ENCODE data around the gene NT5E.

Gene NT5E

GRCh38 chr6:85452441-85452881, 2.6 kb downstream of the NT5E start:
- no peaks in the 10 kb centered on the region for H3K27me3 ChIP-seq
- peak overlapping the region in 8 of 10 experiments; percentile 24 to 76 (median 73); a peak in 14 of 20 replicates for H3K4me3 ChIP-seq
- no peaks in the 10 kb centered on the region for H3K9me3 ChIP-seq (replicated peaks in 1 of 11)
- peak overlapping the region in 7 of 11 experiments; percentile 27 to 86 (median 82); a peak in 13 of 22 replicates for H3K27ac ChIP-seq
- H3K9ac ChIP-seq = peak overlapping the region in 8 of 11 experiments; percentile 32 to 88 (median 86); a peak in 13 of 22 replicates
- H4K20me1 ChIP-seq = no peaks in the 10 kb centered on the region
- peak overlapping the region; percentile 75 to 88 (median 84) for H3K4me2 ChIP-seq
- H3K36me3 ChIP-seq = no peaks in the 10 kb centered on the region; a peak in 1 of 22 replicates
- TF ChIP-seq Cebpa-rat (IDR thresholded peaks at IDR 0.05) = no peak
- peaks cover 33 to 53% (median 43%) of the 10 kb centered on the region in 10 experiments for H3K4me1 ChIP-seq

- H3K27ac ChIP-seq = peak overlapping the region in 7 of 11 experiments; percentile 18 to 86 (median 82); a peak in 9 of 22 replicates
- peak overlapping the region; percentile 75 to 88 (median 84) for H3K4me2 ChIP-seq
- no peak for TF ChIP-seq Cebpa-rat (IDR thresholded peaks at IDR 0.05)
- H4K20me1 ChIP-seq = no peaks in the 10 kb centered on the region
- H3K27me3 ChIP-seq = no peaks in the 10 kb centered on the region
- no peaks in the 10 kb centered on the region; a peak in 1 of 22 replicates for H3K36me3 ChIP-seq
- H3K9me3 ChIP-seq (replicated peaks in 1 of 11) = no peaks in the 10 kb centered on the region
- peak overlapping the region in 8 of 11 experiments; percentile 32 to 88 (median 84); a peak in 13 of 22 replicates for H3K9ac ChIP-seq
- H3K4me1 ChIP-seq = peaks cover 38 to 59% (median 48%) of the 10 kb centered on the region in 10 experiments
- H3K4me3 ChIP-seq = peak overlapping the region in 8 of 10 experiments; percentile 24 to 76 (median 73); a peak in 13 of 20 replicates
Observed at GRCh38 chr6:85453052-85453451, 3.2 kb downstream of the NT5E start.

- no peak for TF ChIP-seq Cebpa-rat (IDR thresholded peaks at IDR 0.05)
- Histone ChIP-seq H3K27me3 (no peaks in the 10 kb centered on the region), H4K20me1 (no peaks in the 10 kb centered on the region), H3K4me2 (peak overlapping the region in 10 of 11 experiments; percentile 75 to 86 (median 84); a peak in 20 of 22 replicates), H3K4me1 (peaks cover 43 to 62% (median 53%) of the 10 kb centered on the region in 10 experiments), H3K4me3 (peak overlapping the region in 5 of 10 experiments; percentile 71 to 76 (median 73); a peak in 5 of 20 replicates), H3K36me3 (no peaks in the 10 kb centered on the region; a peak in 1 of 22 replicates), H3K9me3 (replicated peaks in 1 of 11) (no peaks in the 10 kb centered on the region), H3K27ac (peak overlapping the region in 7 of 11 experiments; percentile 18 to 86 (median 82); a peak in 9 of 22 replicates), H3K9ac (peak overlapping the region in 7 of 11 experiments; percentile 32 to 88 (median 83); a peak in 8 of 22 replicates)
Observed at GRCh38 chr6:85453490-85453889, 3.6 kb downstream of the NT5E start.

- no peaks in the 10 kb centered on the region for H3K27me3 ChIP-seq
- peaks cover 60 to 77% (median 67%) of the 10 kb centered on the region in 10 experiments for H3K4me1 ChIP-seq
Observed at GRCh38 chr6:85455471-85456026, 5.7 kb downstream of the NT5E start.

GRCh38 chr6:85456782-85457181, 6.9 kb downstream of the NT5E start:
- no peak for TF ChIP-seq Cebpa-rat (IDR thresholded peaks at IDR 0.05)
- Histone ChIP-seq H3K4me2 (peak overlapping the region in 8 of 11 experiments; percentile 10 to 83 (median 75); a peak in 9 of 22 replicates), H4K20me1 (no peaks in the 10 kb centered on the region), H3K36me3 (no peaks in the 10 kb centered on the region; a peak in 1 of 22 replicates), H3K4me1 (peaks cover 60 to 86% (median 76%) of the 10 kb centered on the region in 10 experiments), H3K4me3 (no peak overlapping the region), H3K27ac (peak overlapping the region in 5 of 11 experiments; percentile 26 to 96 (median 93); a peak in 4 of 22 replicates), H3K9me3 (replicated peaks in 1 of 11) (no peaks in the 10 kb centered on the region), H3K9ac (no peak overlapping the region), H3K27me3 (no peaks in the 10 kb centered on the region)

More at GRCh38 chr6:85455471-85456026, 5.7 kb downstream of the NT5E start:
- H3K4me2 ChIP-seq = peak overlapping the region in 2 of 11 experiments; percentile 8 to 9; a peak in 2 of 22 replicates
- H3K9ac ChIP-seq = no peak overlapping the region
- no peaks in the 10 kb centered on the region; a peak in 1 of 22 replicates for H3K36me3 ChIP-seq
- H4K20me1 ChIP-seq = no peaks in the 10 kb centered on the region
- H3K27ac ChIP-seq = no peak overlapping the region
- H3K4me3 ChIP-seq = no peak overlapping the region
- TF ChIP-seq Cebpa-rat (IDR thresholded peaks at IDR 0.05) = no peak
- no peaks in the 10 kb centered on the region for H3K9me3 ChIP-seq (replicated peaks in 1 of 11)

- no peaks in the 10 kb centered on the region for H4K20me1 ChIP-seq
- H3K27ac ChIP-seq = peak overlapping the region in 8 of 11 experiments; percentile 89 to 98 (median 93); a peak in 16 of 22 replicates
- peak overlapping the region; percentile 32 to 83 (median 72) for H3K4me2 ChIP-seq
- no peak for TF ChIP-seq Cebpa-rat (IDR thresholded peaks at IDR 0.05)
- no peak overlapping the region for H3K4me3 ChIP-seq
- H3K9ac ChIP-seq = peak overlapping the region in 3 of 11 experiments; percentile 25 to 82 (median 46); a peak in 4 of 22 replicates
- H3K9me3 ChIP-seq (replicated peaks in 1 of 11) = no peaks in the 10 kb centered on the region
- no peaks in the 10 kb centered on the region; a peak in 1 of 22 replicates for H3K36me3 ChIP-seq
- no peaks in the 10 kb centered on the region for H3K27me3 ChIP-seq
- peaks cover 60 to 86% (median 77%) of the 10 kb centered on the region in 10 experiments for H3K4me1 ChIP-seq
Observed at GRCh38 chr6:85458184-85458583, 8.3 kb downstream of the NT5E start.

GRCh38 chr6:85458782-85459181, 8.9 kb downstream of the NT5E start:
- Histone ChIP-seq H3K27me3 (no peaks in the 10 kb centered on the region), H3K4me1 (peaks cover 60 to 86% (median 77%) of the 10 kb centered on the region in 10 experiments), H3K9ac (peak overlapping the region in 2 of 11 experiments; percentile 17 to 82; a peak in 3 of 22 replicates), H3K27ac (peak overlapping the region in 8 of 11 experiments; percentile 89 to 98 (median 93); a peak in 16 of 22 replicates), H3K9me3 (replicated peaks in 1 of 11) (no peaks in the 10 kb centered on the region), H3K36me3 (no peaks in the 10 kb centered on the region; a peak in 1 of 22 replicates), H3K4me2 (peak overlapping the region; percentile 32 to 83 (median 72)), H3K4me3 (no peak overlapping the region), H4K20me1 (no peaks in the 10 kb centered on the region)
- TF ChIP-seq Cebpa-rat (IDR thresholded peaks at IDR 0.05) = no peak

- TF ChIP-seq Cebpa-rat (IDR thresholded peaks at IDR 0.05) = no peak
- Histone ChIP-seq H3K4me3 (no peak overlapping the region), H3K36me3 (no peaks in the 10 kb centered on the region; a peak in 1 of 22 replicates), H3K4me1 (peaks cover 66 to 88% (median 79%) of the 10 kb centered on the region in 10 experiments), H3K9ac (peak overlapping the region in 2 of 11 experiments; percentile 17 to 82; a peak in 3 of 22 replicates), H3K27ac (peak overlapping the region in 8 of 11 experiments; percentile 89 to 98 (median 93); a peak in 15 of 22 replicates), H3K9me3 (replicated peaks in 1 of 11) (no peaks in the 10 kb centered on the region), H3K27me3 (no peaks in the 10 kb centered on the region), H4K20me1 (no peaks in the 10 kb centered on the region), H3K4me2 (peak overlapping the region; percentile 32 to 83 (median 72); a peak in 20 of 22 replicates)
Observed at GRCh38 chr6:85459224-85459901, 9.5 kb downstream of the NT5E start.
